Muscle of arm (tissue), 12 donors: ENCODE results near the gene SMCO1. TPM values are rescaled to one million over a fixed set of nuclear protein-coding genes. Genes with fewer than 3 reads are reported as not detected.
"Not testable (repeated sequence)": the region's sequence is repeated elsewhere in the genome, so short reads cannot be mapped to it uniquely, and the experiment has no call there.

Experiments used
- DNase-seq: peaks from one replicate; pipeline ENCODE4 v3.0.0-alpha.2; 2013
- polyA plus RNA-seq, 12 donors: library from polyadenylated mRNA; unstranded; fragments of 120-200 nt; gene quantifications; one replicate each; pipeline ENCODE4 v1.2.1, GENCODE V29; 2013; ENCODE audit not compliant: insufficient read length in 12 of 12

SMCO1 gene
- polyA plus RNA-seq, 12 donors: 0.79 to 5.3 (median 2.3) TPM; not detected in 2

DNA sequence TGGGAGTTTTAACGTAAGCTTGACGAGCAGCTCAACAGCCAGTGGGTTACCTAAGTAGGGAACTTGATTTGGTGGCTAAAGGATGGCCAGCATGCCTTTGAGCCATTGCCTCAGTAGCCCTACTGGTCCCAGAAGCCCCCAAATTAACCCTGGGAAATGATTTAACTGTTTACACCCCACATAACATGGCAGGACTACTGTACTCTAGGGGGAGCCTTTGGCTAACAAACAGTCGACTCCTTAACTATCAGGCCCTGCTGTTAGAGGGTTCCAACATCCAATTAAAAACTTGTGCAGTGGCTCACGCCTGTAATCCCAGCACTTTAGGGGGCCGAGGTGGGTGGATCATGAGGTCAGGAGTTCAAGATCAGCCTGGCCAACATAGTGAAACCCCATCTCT is 9.4 kb upstream of the SMCO1 start:
- no peak for DNase-seq

DNA sequence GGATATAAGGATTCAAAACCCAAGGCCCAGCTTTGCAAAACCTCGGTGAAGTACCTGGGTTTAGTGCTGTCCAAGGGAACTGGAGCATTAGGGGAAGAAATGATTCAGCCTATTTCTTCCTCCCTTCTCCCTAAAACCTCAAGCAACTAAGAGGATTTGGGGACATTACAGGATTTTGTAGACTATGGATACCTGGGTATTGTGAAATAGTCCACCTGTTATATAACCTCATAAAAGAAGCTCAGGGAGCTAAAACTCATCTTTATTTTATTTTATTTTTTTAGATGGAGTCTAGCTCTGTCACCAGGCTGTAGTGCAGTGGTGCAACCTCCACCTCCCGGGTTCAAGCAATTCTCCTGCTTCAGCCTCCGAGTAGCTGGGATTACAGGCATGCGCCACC is 8.7 kb upstream of the SMCO1 start:
- DNase-seq: no peak

DNA sequence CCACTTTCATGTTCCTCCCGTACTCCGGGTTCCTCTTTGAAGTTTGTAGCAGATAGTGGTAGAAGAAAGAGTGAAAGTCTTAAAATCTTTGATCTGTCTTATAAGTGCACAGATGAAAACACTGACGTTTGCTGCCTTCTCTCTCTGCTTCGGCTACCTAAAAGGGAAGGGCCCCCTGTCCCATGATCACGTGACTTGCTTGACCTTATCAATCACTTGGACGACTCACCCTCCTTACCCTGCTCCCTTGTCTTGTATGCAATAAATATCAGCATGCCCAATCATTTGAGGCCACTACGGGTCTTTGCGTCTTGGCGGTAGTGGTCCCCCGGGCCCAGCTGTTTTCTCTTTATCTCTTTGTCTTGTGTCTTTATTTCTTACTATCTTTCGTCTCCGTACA is 6.1 kb upstream of the SMCO1 start:
- not testable (repeated sequence) for DNase-seq

DNA sequence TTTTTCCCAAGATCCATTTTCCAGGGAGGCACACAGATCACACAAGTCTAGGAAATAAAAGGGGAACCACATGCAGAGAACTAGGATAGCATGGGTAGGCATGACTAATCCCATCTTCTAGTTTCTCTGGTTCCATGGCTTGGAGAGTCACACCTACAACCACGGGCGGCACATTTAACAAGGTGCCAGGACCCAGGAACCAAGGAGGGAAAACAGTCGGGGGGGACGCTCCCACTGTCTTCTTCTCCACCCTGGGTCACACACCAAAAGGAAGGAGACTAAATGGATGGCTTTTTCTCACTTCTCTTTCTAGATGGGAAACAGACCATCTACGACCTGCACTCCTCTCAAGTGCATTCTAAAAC is 4.6 kb upstream of the SMCO1 start:
- no peak for DNase-seq

DNA sequence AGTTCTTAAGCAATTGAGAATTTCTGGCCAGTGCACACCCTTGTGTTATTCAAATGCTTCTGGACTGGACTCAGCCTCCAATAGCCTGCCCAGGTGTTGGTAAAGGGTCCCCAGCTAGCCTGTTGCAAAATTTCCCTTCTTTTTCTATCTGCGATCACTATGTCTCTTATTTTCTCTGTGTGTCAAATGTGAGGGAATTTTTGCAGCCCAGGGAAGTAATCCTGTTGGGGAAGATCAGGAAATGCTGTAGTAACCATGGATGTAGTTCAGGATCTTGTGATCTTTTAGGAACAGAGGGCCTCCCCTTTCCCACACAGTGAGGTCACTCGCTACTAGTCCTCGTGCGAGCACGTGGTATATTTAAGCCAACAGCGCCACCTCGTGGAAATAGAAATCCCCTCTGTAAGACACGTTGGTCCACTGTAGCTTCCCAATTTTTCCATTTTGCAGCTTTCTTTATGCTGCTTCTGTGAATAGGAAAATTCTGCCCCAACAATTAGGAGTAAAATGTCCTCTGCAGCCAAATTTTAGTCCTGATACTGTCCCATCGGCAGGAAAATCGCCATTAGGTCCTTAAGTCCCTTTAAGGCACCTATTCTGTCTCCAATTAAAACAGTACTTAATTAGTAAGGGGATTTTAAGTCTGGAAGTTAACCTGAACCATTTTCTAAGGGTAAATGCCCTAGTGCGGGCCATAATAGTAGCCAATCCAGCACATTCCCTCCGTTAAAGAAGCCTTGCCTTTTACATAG is 4.0 kb upstream of the SMCO1 start:
- DNase-seq: no peak

DNA sequence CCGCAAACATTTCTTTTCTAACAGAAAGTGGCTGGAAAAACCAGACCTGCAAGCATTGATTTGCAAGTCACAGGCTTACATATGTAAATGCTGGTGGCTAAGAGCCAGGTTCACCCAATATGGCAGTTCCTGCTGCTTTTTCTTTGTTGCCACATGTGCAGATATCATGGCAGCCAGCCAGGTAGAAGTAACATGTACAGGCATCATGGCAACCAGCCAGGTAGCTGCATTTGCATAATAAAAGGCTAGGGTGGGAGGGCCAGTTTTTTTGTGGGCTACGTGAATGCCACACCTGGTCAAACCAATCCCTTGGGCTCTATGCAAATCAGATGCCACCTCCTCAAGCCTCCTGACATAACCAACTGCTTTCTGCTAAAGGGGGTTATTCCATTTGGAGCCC is 2.8 kb upstream of the SMCO1 start:
- DNase-seq: no peak

DNA sequence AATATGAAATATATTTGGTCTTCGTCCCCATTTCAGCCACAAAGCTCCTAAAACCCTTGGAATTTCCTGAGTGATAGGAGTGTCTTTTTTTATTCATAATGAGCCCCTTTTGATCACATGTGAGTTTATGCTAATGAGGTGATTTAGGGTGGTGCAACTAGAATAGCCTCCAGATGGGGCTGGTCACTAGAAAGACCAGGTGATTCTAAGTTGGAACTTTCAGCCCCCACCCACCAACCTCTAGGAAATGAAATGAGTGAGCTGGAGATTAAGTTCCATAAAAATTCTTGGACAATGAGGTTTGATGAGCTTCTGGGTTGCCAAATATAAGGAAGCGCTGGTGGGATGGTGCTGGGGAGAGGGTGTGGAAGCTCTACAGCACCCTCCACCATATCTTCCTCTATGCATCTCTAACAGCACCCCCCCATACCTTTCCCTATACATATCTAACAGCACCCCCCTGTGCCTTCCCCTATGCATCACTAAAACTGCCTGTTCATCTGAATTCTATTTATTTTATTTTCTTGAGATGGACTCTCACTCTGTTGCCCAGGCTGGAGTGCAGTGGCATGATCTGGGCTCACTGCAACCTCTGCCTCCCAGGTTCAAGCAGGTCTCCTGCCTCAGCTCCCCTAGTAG is 2.1 kb upstream of the SMCO1 start:
- no peak for DNase-seq

DNA sequence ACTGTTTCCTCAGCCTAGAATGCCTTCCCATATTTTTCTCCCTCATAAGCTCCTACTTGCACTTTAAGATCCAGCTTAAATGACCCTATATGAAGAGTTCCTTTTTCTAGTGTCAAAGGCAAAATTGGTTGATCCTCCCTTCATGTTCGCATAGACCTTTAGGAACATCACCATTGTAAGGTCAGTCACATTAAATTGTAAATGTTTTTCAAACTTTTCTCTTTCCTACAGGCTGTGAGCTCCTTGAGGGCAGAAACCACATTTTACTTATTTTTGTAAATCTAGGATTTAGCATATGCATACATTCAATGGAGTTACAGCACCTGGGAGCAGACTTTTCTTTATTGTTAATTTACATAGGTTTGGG is 813 bp downstream of the SMCO1 start:
- DNase-seq: no peak

DNA sequence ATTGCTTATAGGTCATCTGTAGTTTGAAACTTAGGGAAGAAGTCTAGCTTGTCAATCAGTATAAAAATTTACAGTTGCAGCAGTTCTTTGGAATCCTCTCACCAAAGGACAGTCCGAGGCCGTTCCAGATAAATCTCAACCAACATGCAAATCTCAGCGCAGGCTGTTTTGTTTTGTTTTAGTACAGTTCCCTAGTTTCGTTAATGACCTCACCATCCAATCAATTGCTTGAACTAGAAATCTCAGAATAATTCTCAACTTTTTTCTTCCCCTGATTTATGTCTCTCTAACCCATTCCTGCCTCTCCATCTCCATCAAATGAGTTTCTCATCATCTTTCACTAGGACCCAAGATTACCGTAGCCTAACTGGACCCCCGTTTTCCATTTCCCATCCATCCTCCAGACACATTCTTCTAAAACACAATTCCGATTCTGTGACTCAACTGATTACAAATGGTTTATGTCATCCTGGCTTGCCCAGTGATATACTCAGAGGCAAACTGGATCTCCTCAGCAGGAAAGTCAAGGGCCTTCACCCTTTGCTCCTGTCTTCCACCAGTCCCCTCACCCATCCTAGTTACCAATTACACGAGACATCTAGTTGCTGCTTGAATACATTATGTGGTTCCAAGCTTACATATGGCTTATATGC is 1.3 kb downstream of the SMCO1 start:
- no peak for DNase-seq

DNA sequence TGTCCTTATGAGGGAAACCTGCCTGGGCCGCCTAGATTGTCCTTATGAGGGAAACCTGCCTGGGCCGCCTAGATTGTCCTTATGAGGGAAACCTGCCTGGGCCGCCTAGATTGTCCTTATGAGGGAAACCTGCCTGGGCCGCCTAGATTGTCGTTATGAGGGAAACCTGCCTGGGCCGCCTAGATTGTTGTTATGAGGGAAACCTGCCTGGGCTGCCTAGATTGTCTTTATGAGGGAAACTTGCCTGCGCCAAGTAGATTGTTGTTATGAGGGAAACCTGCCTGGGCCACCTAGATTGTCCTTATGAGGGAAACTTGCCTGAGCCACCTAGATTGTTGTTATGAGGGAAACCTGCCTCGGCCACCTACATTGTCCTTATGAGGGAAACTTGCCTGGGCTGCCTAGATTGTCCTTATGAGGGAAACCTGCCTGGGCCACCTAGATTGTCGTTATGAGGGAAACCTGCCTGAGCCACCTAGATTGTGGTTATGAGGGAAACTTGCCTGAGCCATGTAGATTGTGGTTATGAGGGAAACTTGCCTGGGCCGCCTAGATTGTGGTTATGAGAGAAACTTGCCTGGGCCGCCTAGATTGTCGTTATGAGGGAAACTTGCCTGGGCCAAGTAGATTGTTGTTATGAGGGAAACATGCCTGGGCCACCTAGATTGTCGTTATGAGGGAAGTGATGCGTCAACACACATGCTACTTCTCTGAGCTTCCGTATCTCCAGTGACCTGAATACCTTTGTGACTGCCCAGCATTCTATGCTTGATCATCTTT is 3.3 kb downstream of the SMCO1 start:
- not testable (repeated sequence) for DNase-seq

DNA sequence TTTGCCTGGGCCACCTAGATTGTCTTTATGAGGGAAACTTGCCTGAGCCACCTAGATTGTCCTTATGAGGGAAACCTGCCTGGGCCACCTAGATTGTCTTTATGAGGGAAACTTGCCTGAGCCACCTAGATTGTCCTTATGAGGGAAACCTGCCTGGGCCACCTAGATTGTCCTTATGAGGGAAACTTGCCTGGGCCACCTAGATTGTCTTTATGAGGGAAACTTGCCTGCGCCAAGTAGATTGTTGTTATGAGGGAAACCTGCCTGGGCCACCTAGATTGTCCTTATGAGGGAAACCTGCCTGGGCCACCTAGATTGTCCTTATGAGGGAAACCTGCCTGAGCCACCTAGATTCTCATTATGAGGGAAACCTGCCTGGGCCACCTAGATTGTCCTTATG is 4.0 kb downstream of the SMCO1 start:
- DNase-seq: not testable (repeated sequence)

DNA sequence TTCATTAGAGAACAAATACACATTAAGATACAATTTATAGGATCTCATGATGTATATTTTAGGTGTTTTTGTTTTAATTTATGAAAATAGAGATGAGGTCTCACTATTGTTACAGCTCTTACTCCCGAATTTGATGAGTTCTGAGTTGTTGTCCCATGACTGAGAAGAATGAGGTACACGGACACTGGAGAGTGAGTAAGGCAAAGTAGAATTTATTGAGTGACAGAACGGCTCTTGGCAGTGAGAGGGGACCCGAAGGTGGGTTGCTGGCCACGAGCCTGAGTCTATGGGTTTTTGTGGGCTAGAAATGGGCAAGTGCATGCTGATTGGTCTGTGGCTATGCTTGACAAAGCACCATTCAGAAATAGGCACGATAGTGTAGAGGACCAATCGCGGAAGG is 8.5 kb downstream of the SMCO1 start:
- DNase-seq: no peak

DNA sequence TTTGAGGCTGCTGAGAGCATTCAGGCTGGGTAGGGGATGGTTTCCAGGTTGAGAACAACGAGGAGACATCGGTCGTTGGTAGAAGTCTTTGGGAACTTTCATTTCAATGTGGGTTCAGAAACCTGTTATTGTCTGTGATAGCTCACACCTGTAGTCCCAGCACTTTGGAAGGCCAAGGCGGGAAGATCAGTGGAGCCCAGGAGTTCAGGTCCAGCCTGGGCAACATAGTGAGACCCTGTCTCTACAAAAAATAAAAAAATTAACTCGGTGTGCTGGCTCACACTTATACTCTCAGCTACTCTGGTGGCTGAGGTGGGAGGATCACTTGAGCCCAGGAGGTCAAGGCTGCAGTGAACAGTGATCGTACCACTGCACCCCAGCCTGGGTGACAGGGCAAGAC is 10.6 kb downstream of the SMCO1 start:
- DNase-seq: no peak

DNA sequence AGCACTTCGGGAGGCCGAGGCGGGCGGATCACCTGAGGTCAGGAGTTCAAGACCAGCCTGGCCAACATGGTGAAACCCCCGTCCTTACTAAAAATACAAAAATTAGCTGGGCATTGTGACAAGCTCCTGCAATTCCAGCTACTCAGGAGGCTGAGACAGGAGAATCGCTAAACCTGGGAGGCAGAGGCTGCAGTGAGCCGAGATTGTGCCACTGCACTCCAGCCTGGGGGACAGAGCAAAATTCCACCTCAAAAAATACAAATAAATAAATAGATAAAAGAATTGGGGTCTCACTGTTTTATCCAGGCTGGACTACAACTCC is 11.1 kb downstream of the SMCO1 start:
- not testable (repeated sequence) for DNase-seq

DNA sequence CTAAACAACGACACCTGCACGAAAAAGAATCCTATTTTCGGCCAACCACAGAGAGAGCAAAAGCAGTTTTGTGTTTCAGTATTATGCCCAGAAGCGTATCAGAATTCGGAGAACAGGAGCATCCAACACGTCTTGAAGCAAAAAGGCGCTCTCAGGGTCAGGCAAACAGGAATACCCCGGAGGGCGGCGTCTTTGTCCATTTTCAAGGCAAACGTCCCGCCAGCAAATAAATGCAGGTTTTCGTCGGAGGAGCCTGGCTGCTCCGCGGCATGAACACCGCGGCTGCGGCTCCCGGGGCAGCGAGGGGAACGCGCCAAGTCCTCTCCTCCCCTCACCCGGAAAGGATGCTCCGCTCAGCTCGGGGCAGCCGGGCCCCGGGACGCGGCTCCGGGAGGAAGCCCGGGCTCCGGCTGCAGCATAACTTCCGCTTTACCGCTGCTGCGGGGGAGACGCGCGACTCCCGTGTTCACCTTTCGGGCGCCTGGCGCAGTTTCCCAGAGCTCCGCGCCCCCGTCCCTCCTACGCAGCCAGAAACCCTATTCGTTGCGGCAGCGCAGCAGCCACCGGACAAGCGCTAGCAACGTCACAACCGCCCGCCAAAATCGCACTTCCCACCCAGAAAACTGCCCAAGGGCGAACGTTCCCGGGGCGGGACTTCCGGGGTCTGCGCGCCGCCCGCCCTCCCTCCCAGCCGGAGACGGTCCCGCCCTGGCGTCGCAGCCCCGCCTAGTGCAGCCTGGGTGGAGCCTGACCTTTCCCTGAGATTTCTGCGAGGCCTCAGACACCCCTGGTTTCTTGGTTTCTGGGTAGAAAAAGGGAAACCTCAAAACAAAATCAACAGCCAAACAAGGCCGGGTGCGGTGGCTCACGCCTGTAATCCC is 11.7 kb downstream of the SMCO1 start, which contains the start of gene RNF168:
RNF168 (minus strand) TSS at position 573 of the 881 bp plus-strand sequence. CDS start 595 bp downstream, outside the sequence.
- DNase-seq: peak; percentile 95

DNA sequence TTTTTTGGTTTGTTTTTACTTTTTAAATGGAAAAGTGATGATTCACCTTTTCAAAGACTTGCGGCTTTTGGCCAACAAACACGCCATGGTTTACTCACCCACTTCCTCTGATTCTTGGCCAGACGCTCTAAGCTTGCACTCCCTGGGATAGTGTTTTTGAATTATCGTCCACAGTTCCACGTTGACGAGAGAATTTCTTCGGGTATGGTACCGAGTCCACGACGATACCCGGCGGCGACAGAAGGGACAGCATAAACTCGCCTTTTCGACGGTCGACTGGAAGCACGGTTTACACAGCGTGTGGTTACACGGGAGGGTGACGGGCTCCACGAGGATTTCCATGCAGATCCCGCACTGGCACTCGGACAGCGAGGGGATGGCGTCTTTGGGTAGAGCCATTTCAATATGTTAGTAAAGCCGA is 12.4 kb downstream of the SMCO1 start:
- peak; percentile 53 for DNase-seq

DNA sequence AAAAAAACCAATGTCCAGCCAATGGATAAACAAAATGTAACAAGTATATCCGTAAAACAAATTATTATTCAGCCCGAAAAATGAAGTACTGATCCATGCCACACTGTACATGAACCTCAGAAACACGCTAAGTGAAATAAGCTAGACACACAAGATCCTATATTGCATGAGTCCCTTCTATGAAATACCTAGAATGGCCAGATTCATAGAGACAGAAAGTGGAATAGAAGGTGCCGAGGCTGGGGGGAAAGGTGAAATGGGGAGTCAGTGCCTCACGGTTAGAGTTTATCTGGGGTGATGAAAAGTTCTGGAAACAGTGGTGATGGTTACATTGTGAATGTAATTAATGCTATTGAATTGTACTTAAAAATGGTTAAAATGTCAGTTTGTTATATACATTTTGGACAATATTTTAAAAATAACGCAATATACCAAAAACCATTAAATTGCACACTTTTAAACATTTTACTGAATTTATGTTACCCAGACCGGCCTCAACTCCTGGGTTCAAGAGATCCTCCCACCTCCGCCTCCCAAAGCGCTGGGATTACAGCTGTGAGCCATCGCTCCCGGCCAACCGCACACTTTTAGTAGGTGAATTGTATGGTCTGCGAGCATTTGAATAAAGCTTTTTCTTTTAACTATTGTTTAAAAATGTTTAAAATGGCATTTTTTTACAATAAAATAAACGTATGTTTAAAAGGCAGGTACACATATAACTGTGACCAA is 13.7 kb downstream of the SMCO1 start:
- DNase-seq: peak; percentile 2

DNA sequence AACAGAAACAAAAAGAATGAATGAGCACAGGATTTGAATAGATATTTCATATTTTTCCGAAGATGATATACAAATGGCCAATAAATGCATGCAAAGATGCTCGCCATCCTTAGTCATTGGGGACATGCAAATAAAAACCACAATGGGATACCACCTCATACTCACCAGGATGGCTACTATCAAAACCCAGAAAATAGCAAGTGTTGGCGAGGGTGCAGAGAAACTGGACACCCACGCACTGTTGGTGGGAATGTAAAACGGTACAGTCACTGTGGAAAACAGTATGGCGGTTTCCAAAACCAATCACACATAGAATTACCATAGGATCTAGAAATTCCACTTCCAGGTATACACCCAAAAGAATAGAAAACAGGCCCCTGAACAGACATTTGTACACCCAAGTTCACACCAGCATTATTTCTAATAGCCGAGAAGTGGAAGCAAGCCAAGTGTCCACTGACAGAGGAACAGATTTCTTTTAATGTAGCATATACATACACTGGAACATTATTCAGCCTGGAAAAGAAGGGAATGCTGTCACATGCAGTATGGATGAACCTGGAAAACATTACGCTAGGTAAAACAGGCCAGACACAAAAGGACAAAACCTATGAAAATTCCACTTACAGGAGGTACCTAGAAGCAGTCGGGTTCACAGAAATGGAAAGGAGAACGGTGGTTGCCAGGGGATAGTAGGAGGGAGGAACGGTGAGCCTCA is 15.2 kb downstream of the SMCO1 start:
- DNase-seq: no peak

DNA sequence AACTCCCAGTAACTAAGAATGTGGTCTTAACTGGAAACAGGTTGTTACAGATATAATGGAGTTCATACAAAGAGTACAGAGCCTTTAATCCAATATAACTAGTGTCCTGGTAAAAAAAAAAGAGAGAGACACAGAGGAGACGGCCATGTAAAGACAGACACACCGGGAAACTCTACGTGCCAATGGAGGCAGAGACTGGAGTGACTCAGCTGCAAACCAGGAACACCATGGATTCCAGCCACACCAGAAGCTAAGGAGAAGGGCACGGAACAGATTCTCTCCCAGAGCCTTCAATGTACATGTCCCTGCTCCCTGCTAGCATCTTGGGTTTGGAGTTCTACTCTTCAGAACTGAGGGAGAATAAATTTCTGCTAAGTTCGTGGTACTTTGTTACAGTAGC is 16.1 kb downstream of the SMCO1 start:
- no peak for DNase-seq

DNA sequence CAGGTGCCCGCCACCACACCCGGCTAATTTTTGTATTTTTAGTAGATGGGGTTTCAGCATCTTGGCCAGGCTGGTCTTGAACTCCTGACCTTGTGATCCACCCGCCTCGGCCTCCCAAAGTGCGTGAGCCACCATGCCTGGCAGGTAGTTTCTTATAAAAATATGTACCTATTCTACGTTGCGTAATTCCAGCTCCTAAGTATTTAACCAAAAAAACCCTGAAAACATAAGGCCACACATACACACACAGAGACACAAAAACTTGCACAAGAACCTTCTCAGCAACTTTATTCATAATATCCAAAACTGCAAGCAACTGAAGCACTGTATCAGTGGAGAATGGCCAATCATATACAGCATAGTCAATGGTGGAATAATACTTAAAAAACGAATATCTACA is 16.8 kb downstream of the SMCO1 start:
- no peak for DNase-seq
